Fibroblast of villous mesenchyme (primary cell): ENCODE results near the gene LDLRAD1. TPM values are rescaled to one million over a fixed set of nuclear protein-coding genes. Genes with fewer than 3 reads are reported as not detected.

Source experiments
- DNase-seq: peaks from one replicate; pipeline ENCODE4 v3.0.0-alpha.2; 2010; ENCODE audit warnings: low read depth
- H3K4me3 ChIP-seq: 2 replicates; pipeline ENCODE4 v1.5.1; 2011; ENCODE audit warnings: low read depth, mild to moderate bottlenecking, low read length
- total RNA-seq: library from RNA; depleted of rRNA; stranded (reverse); fragments of >200 nt; gene quantifications from 2 replicates; pipeline ENCODE4 v1.2.3, GENCODE V29; 2012
- TF ChIP-seq, protein P1 (sequence below): IDR thresholded peaks from 2 replicates; pipeline ENCODE4 v1.5.1; 2012; ENCODE audit warnings: low read depth, mild to moderate bottlenecking, low read length; ENCODE audit not compliant: insufficient read depth

Gene LDLRAD1
- total RNA-seq, 1 donor, result not detected

DNA sequence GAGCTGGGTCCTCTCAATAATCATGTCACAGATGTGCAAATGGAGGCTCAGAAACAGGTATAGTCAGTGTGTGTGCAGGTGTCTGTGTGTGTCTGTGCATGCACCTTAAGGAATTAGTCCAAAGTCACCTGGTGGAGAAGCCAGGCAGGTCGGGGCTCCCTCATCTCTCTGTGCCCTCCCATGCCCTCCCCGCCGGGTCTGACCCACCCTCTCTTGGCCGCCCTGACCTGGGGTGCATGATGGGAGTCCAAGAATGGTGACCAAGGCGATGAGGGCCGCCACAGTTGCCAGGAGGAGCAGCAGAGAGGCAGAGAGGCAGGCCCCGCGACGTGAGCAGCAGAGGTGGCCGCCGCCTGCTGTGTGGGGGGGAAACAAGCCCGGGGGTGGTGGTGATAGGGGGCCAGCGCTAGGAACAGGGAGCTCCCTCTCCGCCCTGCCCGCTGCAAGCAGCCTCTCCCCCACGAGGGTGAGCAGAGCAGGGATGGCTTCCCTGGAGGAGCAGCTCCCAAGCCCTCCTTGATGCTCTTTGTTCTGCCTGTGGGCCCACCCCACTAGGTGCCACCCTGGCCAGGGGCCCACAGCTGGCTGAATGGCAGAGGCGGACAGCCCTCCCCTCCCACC, 3.9 kb downstream of the LDLRAD1 start:
- TF ChIP-seq, protein P1, sequence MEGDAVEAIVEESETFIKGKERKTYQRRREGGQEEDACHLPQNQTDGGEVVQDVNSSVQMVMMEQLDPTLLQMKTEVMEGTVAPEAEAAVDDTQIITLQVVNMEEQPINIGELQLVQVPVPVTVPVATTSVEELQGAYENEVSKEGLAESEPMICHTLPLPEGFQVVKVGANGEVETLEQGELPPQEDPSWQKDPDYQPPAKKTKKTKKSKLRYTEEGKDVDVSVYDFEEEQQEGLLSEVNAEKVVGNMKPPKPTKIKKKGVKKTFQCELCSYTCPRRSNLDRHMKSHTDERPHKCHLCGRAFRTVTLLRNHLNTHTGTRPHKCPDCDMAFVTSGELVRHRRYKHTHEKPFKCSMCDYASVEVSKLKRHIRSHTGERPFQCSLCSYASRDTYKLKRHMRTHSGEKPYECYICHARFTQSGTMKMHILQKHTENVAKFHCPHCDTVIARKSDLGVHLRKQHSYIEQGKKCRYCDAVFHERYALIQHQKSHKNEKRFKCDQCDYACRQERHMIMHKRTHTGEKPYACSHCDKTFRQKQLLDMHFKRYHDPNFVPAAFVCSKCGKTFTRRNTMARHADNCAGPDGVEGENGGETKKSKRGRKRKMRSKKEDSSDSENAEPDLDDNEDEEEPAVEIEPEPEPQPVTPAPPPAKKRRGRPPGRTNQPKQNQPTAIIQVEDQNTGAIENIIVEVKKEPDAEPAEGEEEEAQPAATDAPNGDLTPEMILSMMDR, result no peak
- no peak overlapping the region for H3K4me3 ChIP-seq
- DNase-seq, result no peak

DNA sequence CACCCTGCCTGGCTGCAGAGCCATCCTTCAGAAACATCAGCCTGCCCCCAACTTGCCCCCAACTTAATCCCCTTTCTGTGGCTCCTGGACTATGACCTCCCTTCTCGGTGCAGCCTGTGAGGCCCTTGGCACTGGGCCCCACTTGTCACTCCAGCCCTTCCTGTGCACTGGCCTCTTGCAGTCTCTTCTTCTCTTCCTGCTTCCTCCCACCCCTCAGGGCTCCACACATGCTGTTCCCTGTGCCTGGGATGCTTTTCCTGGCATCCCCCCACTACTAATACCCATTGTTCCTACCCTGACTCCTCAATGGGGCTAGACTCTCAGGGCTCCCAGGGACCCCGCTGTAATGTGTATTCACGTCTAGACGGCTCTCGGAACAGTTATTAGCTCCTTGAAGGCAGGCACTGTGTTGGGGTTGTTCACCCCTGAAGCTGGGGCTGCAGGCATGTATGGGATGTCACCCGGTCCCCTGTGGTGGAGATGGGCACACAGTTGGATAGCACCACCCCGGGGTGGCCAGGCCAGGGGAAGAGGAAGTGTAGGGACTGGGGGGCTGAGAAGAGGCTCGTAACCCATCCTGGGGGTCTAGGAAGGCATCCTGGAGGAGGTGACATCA, 4.5 kb downstream of the LDLRAD1 start:
- DNase-seq, result no peak
- no peak overlapping the region for H3K4me3 ChIP-seq
- TF ChIP-seq, protein P1, result no peak

DNA sequence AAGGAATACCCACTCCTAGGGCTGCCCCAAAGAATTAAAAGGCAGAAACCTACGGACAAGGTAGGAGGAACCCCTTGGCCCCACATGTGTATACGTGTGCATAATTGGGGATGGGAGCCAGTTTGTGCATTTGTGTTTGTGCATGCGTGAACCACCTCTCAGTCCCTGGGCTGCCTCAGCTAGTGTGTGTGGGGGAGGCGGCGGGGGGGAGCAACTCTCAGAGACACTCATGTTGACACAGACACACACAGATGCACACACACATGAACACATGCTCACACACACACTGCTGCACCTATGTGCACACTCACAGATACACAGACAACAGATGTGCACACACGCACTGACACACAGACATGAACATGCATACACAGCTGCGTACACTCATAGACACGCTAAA, 5.1 kb downstream of the LDLRAD1 start:
- H3K4me3 ChIP-seq, result no peak overlapping the region
- DNase-seq, result no peak
- TF ChIP-seq, protein P1, result no peak

DNA sequence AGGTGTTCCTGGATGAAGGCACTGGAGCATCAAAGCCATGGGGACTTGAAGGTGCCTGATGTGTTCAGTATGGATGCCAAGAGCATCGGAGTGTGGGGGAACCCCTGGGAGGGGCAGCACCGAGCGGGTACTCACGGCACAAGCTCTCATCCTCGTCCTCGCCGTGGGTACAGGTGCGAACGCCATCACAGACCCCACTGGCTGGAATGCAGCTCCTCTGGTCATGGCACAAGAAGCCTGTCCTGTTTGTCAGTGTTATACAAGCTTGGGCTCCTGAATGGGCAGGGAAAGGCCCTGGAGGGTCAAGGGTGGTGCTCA, 6.0 kb downstream of the LDLRAD1 start:
- TF ChIP-seq, protein P1, result no peak
- no peak overlapping the region for H3K4me3 ChIP-seq
- no peak for DNase-seq

DNA sequence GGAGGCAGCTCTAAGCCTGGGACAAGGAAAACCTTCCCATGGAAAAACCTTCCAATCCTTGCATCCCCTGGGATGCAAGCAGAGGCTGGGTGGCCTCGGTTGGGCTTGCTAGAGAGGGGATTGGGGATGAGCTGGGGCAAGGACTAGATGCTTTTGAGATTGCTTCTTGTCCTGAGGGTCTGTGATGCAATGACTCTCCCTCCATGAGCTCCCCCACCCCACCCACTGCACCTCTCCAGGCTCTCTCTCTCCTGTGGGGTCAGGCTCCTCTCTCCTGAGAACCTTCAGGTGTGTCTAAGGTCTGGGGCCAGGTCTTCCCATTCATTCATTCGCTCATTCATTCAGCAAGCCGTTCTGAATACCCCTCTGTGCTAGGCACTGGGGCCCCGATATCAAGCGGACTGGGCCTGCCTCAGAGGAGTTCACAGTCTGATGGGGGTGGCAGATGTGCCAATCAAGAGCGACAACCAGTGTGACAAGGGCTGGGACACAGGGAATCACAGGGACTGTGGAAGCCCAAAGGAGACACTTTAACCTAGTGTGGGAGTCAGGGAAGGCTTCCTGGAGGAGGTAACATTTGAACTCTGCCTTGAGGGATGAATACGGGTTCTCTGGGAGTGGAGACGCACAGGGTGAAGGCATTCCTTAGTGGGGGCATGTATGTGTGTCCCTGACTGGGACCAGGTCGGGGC, 6.5 kb downstream of the LDLRAD1 start:
- TF ChIP-seq, protein P1, result no peak
- DNase-seq, result no peak
- H3K4me3 ChIP-seq, result no peak overlapping the region

DNA sequence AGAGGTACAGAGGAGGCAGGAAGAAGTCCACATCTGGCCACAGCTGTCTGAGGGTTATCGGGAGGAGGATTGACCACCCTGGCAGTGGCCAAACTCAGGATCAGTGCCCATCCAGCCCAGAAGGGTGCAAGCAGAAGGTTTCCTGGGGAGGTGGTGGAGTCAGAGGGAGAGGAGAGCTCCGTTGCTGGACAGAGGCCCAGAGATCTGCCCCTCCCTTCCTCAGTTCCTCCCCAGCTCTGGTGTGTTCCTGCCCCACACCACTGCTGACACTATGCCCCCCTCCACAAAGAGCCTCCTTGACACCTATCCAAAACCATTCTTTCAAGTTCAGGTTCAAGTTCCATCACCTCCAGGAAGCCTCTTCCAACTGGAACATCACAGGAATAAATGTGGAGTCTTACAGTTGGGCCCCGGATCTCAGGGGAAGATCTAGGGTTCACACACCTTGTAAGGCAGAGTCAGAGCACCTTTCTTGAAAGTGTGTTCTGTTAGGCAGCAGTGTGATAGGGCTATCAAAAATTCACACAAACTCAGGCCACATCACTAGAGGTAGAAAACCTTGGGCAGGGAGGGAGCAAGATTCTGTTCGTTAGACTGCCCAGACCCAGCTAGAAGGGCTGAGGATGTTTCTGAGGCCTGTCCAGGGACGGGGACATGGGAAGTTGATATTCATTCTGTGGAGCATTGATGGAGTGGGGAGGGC, 7.4 kb downstream of the LDLRAD1 start:
- H3K4me3 ChIP-seq, result no peak overlapping the region
- no peak for DNase-seq
- TF ChIP-seq, protein P1, result no peak
